ENCODE data around the gene CLDN8. TPM values are rescaled to one million over a fixed set of nuclear protein-coding genes. Genes with fewer than 3 reads are reported as not detected.

Gene CLDN8
- 1 to 10 TPM in 2 of 10 donors, not detected in 8; 3.2 to 6.4 TPM for polyA plus RNA-seq (ENCODE audit: insufficient read length in 10 of 10)
- long read RNA-seq, donor 1 = 0 reads
- long read RNA-seq, donor 2 = 0 reads
- long read RNA-seq, donor 3 = 0 reads
- long read RNA-seq, donor 4 = 0 reads
- long read RNA-seq, donor 5, partial matches to known transcripts = 0 of 1 reads
- long read RNA-seq, donor 5, other reads (novel, unspliced or antisense) = 0 of 1 reads
- long read RNA-seq, donor 6 = 0 reads
- long read RNA-seq, donor 7 = 0 reads
- long read RNA-seq, donor 8, partial matches to known transcripts = 0 of 4 reads
- long read RNA-seq, donor 8, other reads (novel, unspliced or antisense) = 0 of 4 reads
- long read RNA-seq, donor 9 = 0 reads

GRCh38 chr21:30216041-30216723 is at the start of gene CLDN8:
Gene CLDN8, minus strand, starts transcription at chr21:30216097. Its CDS starts 172 bp downstream, at chr21:30215925.
- DNase-seq = no peak

- no peak for DNase-seq
These were observed 41.9 kb upstream of the CLDN8 start for GRCh38 chr21:30257773-30258172.

GRCh38 chr21:30256100-30256499 is 40.2 kb upstream of the CLDN8 start:
- DNase-seq = no peak

- DNase-seq = no peak
These were observed 39.8 kb upstream of the CLDN8 start for GRCh38 chr21:30255679-30256078.

GRCh38 chr21:30251781-30252180 is 35.9 kb upstream of the CLDN8 start:
- no peak for DNase-seq

- no peak for DNase-seq
These were observed 34.0 kb upstream of the CLDN8 start for GRCh38 chr21:30249936-30250335.

- no peak for DNase-seq
These were observed 32.9 kb upstream of the CLDN8 start for GRCh38 chr21:30248844-30249243.

GRCh38 chr21:30245061-30245460 is 29.2 kb upstream of the CLDN8 start:
- DNase-seq = no peak

- DNase-seq = no peak
These were observed 27.8 kb upstream of the CLDN8 start for GRCh38 chr21:30243691-30244090.

- DNase-seq = no peak
These were observed 24.8 kb upstream of the CLDN8 start for GRCh38 chr21:30240661-30241060.

- DNase-seq = no peak
These were observed 22.3 kb upstream of the CLDN8 start for GRCh38 chr21:30238168-30238567.

- DNase-seq = no peak
These were observed 18.7 kb upstream of the CLDN8 start for GRCh38 chr21:30234643-30235042.

GRCh38 chr21:30234050-30234449 is 18.2 kb upstream of the CLDN8 start:
- DNase-seq = no peak

GRCh38 chr21:30233228-30234020 is 17.5 kb upstream of the CLDN8 start:
- peak; percentile 34 to 84 (median 68) for DNase-seq

GRCh38 chr21:30232011-30232410 is 16.1 kb upstream of the CLDN8 start:
- DNase-seq = no peak

GRCh38 chr21:30227633-30228404 is 11.9 kb upstream of the CLDN8 start:
- peak; percentile 67 to 94 (median 84) for DNase-seq

GRCh38 chr21:30227128-30227527 is 11.2 kb upstream of the CLDN8 start:
- DNase-seq = no peak

- DNase-seq = no peak
These were observed 7.7 kb upstream of the CLDN8 start for GRCh38 chr21:30223596-30223995.

GRCh38 chr21:30222724-30223123 is 6.8 kb upstream of the CLDN8 start:
- DNase-seq = no peak

GRCh38 chr21:30211071-30211470 is 4.8 kb downstream of the CLDN8 start:
- peak; percentile 24 to 75 (median 33) for DNase-seq

- DNase-seq = no peak
These were observed 6.3 kb downstream of the CLDN8 start for GRCh38 chr21:30209601-30210000.

GRCh38 chr21:30207252-30207579 is 8.7 kb downstream of the CLDN8 start:
- no peak for DNase-seq
